ENCODE measurements around the gene FAM53B.

DNA sequence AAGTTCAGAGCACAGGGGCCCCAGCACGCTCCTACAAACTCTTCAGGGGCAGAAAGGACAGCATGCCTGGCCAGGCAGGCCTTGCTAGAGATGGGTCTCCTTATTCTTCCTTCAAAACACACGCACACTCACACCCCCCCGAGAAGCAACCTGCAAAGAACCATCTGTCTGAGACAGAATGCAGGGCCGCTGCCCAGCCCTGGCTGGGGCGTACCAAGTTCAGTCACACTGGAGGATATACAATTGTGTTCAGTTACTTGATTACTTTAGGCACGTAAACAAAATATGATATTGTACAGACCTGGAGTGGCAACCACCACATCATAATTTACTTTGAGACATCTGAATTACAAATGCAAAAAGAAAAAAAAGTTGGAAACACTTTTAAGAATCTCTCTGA is 5.7 kb downstream of the FAM53B start:
- TF ChIP-seq, protein P1, sequence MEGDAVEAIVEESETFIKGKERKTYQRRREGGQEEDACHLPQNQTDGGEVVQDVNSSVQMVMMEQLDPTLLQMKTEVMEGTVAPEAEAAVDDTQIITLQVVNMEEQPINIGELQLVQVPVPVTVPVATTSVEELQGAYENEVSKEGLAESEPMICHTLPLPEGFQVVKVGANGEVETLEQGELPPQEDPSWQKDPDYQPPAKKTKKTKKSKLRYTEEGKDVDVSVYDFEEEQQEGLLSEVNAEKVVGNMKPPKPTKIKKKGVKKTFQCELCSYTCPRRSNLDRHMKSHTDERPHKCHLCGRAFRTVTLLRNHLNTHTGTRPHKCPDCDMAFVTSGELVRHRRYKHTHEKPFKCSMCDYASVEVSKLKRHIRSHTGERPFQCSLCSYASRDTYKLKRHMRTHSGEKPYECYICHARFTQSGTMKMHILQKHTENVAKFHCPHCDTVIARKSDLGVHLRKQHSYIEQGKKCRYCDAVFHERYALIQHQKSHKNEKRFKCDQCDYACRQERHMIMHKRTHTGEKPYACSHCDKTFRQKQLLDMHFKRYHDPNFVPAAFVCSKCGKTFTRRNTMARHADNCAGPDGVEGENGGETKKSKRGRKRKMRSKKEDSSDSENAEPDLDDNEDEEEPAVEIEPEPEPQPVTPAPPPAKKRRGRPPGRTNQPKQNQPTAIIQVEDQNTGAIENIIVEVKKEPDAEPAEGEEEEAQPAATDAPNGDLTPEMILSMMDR (IDR thresholded peaks at IDR 0.05), result no peak
- TF ChIP-seq POLR2AphosphoS5 (IDR thresholded peaks at IDR 0.05) (no peak), POLR2A (IDR thresholded peaks at IDR 0.05) (no peak), EP300 (IDR thresholded peaks at IDR 0.05) (no peak)
